HEK293 (cell line): ENCODE data around the gene PET100.

Source experiments
- CTCF ChIA-PET: fragments of 350-600 bp; formaldehyde crosslinking; extraction: SDS; loops from one replicate; lab custom pipeline; 2021; ENCODE audit warnings: antibody characterized with exemption; lab: Yijun Ruan, JAX
- POLR2A ChIA-PET: fragments of 300-600 bp; formaldehyde crosslinking; extraction: SDS; loops from one replicate; lab custom pipeline; 2020; ENCODE audit warnings: antibody characterized with exemption, inconsistent platforms; lab: Yijun Ruan, JAX
- H3K27ac ChIP-seq: fragments of 200-500 bp; sonication (Bioruptor generic); 2 replicates; pipeline ENCODE4 v1.5.1; 2014; ENCODE audit warnings: low read depth, low read length, control low read depth, inconsistent platforms; ENCODE audit errors: extremely low read depth
- H3K36me3 ChIP-seq, 2 experiments: fragments of 200-500 bp in 1 of 2; sonication (Bioruptor generic) in 1 of 2; 1 replicate in 1 of 2; 2 replicates in 1 of 2; pipeline ENCODE4 v1.5.1; 2014 to 2017; ENCODE audit warnings: inconsistent platforms in 2 of 2, low read length in 2 of 2; ENCODE audit not compliant: control insufficient read depth in 2 of 2, insufficient read depth in 1 of 2
- H3K4me1 ChIP-seq: fragments of 200-500 bp; sonication (Bioruptor generic); 2 replicates; pipeline ENCODE4 v1.5.1; 2014; ENCODE audit warnings: mild to moderate bottlenecking, low read length, inconsistent platforms; ENCODE audit not compliant: control insufficient read depth, insufficient read depth
- H3K4me3 ChIP-seq: 2 replicates; pipeline ENCODE4 v1.5.1; 2011; ENCODE audit warnings: low read depth, mild to moderate bottlenecking, control low read depth, low read length, moderate library complexity
- H3K9me3 ChIP-seq: fragments of 200-500 bp; sonication (Bioruptor generic); 2 replicates; pipeline ENCODE4 v1.5.1; 2014; ENCODE audit warnings: low read depth, low read length, inconsistent platforms; ENCODE audit not compliant: control insufficient read depth, insufficient read depth
- EGR2 ChIP-seq: fragments of 450-650 bp; formaldehyde crosslinking; IDR thresholded peaks from 2 replicates; pipeline ENCODE4 v1.5.1; 2016; ENCODE audit warnings: low read depth, missing biosample characterization, missing genetic modification characterization
- INSM2 ChIP-seq: fragments of 450-650 bp; formaldehyde crosslinking; IDR thresholded peaks from 2 replicates; pipeline ENCODE4 v1.5.1; 2016; ENCODE audit warnings: missing biosample characterization, missing genetic modification characterization
- MEIS1 ChIP-seq: sonication (generic); formaldehyde crosslinking; IDR thresholded peaks from 2 replicates; pipeline ENCODE4 v1.8.1; 2022; ENCODE audit warnings: missing genetic modification reagents, mild to moderate bottlenecking, borderline replicate concordance
- PBX3 ChIP-seq: sonication (generic); formaldehyde crosslinking; IDR thresholded peaks from 2 replicates; pipeline ENCODE4 v1.8.1; 2022; ENCODE audit warnings: mild to moderate bottlenecking, moderate library complexity, missing genetic modification reagents
- PRDM2 ChIP-seq: fragments of 450-650 bp; formaldehyde crosslinking; IDR thresholded peaks from 2 replicates; pipeline ENCODE4 v1.5.1; 2016; ENCODE audit warnings: missing biosample characterization, missing genetic modification characterization, borderline replicate concordance
- SCRT2 ChIP-seq: fragments of 450-650 bp; formaldehyde crosslinking; IDR thresholded peaks from 2 replicates; pipeline ENCODE4 v1.5.1; 2016; ENCODE audit warnings: missing biosample characterization, missing genetic modification characterization
- ZBTB11 ChIP-seq: fragments of 450-650 bp; formaldehyde crosslinking; conservative IDR thresholded peaks from 2 replicates; pipeline ENCODE4 v1.5.1; 2016; ENCODE audit warnings: low read depth, missing biosample characterization, missing genetic modification characterization
- ZFHX2 ChIP-seq: fragments of 450-650 bp; formaldehyde crosslinking; conservative IDR thresholded peaks from 2 replicates; pipeline ENCODE4 v1.5.1; 2016; ENCODE audit warnings: missing biosample characterization, missing genetic modification characterization
- ZNF169 ChIP-seq: fragments of 450-650 bp; formaldehyde crosslinking; IDR thresholded peaks from 2 replicates; pipeline ENCODE4 v1.5.1; 2016; ENCODE audit warnings: missing biosample characterization, missing genetic modification characterization
- ZNF223 ChIP-seq: fragments of 450-650 bp; formaldehyde crosslinking; IDR thresholded peaks from 2 replicates; pipeline ENCODE4 v1.5.1; 2016; ENCODE audit warnings: missing biosample characterization, missing genetic modification characterization
- ZNF24 ChIP-seq: fragments of 450-650 bp; formaldehyde crosslinking; IDR thresholded peaks from 2 replicates; pipeline ENCODE4 v1.5.1; 2016; ENCODE audit warnings: missing biosample characterization, missing genetic modification characterization
- ZNF366 ChIP-seq: fragments of 450-650 bp; formaldehyde crosslinking; conservative IDR thresholded peaks from 2 replicates; pipeline ENCODE4 v1.5.1; 2016; ENCODE audit warnings: missing biosample characterization, missing genetic modification characterization
- ZNF433 ChIP-seq: fragments of 450-650 bp; formaldehyde crosslinking; IDR thresholded peaks from 2 replicates; pipeline ENCODE4 v1.5.1; 2016; ENCODE audit warnings: missing biosample characterization, missing genetic modification characterization, low read depth
- ZNF549 ChIP-seq: fragments of 450-650 bp; IDR thresholded peaks from 2 replicates; pipeline ENCODE4 v1.5.1; 2018; ENCODE audit warnings: missing biosample characterization, missing genetic modification characterization, mild to moderate bottlenecking, inconsistent platforms, moderate library complexity
- ZNF658 ChIP-seq: fragments of 450-650 bp; formaldehyde crosslinking; IDR thresholded peaks from 2 replicates; pipeline ENCODE4; 2016; ENCODE audit warnings: missing biosample characterization, missing genetic modification characterization
- ZSCAN16 ChIP-seq: fragments of 450-650 bp; formaldehyde crosslinking; IDR thresholded peaks from 2 replicates; pipeline ENCODE4 v1.5.1; 2016; ENCODE audit warnings: missing biosample characterization, missing genetic modification characterization
- ZSCAN4 ChIP-seq: fragments of 450-650 bp; formaldehyde crosslinking; IDR thresholded peaks from 2 replicates; pipeline ENCODE4 v1.5.1; 2017; ENCODE audit warnings: missing biosample characterization, missing genetic modification characterization

Gene PET100

GRCh38 chr19:7676376-7676775 lies 46.8 kb downstream of the PET100 start (continued):
- TF ChIP-seq PBX3 (CRISPR knock-in tag) (no peak), SCRT2 (tag by site-specific recombination) (no peak), ZSCAN4 (tag by site-specific recombination) (no peak)

GRCh38 chr19:7676854-7677253 lies 47.3 kb downstream of the PET100 start, which contains the start of gene MCEMP1:
Gene MCEMP1, plus strand, starts transcription at chr19:7677090. Its CDS starts 31 bp downstream, at chr19:7677121.
- ChIA-PET CTCF (interaction anchor here (1.6 kb wide), 1 partner anchor 25 kb away, joined by 5 read pairs; no protein-coding TSS in a partner anchor), POLR2A (no interaction called here)
- H3K4me3 ChIP-seq: no peak within 1 kb of the TSS
- no peaks in the 10 kb centered on the region for H3K9me3 ChIP-seq
- H3K4me1 ChIP-seq: no peaks in the 10 kb centered on the region
- TF ChIP-seq INSM2 (tag by site-specific recombination): no peak
- TF ChIP-seq ZFHX2 (tag by site-specific recombination): peak; percentile 58
- no peak for TF ChIP-seq ZNF24 (tag by site-specific recombination)
- TF ChIP-seq ZBTB11 (tag by site-specific recombination): no peak
- TF ChIP-seq ZNF223 (tag by site-specific recombination): no peak
- no peak for TF ChIP-seq ZNF169 (tag by site-specific recombination)
- no peak for TF ChIP-seq ZSCAN16 (tag by site-specific recombination)
- TF ChIP-seq EGR2 (tag by site-specific recombination): peak; percentile 46; the same call in 1 of the 2 replicates
- H3K36me3 ChIP-seq: no peaks in the 10 kb centered on the region
- no peak within 1 kb of the TSS for H3K27ac ChIP-seq

GRCh38 chr19:7677669-7678311 lies 48.2 kb downstream of the PET100 start:
- POLR2A ChIA-PET: no interaction called here
- CTCF ChIA-PET: interaction anchor here (0.5 to 1.7 kb wide), 8 partner anchors 22 to 377 kb away, joined by 3 to 6 read pairs (median 3); no protein-coding TSS in a partner anchor
- Histone ChIP-seq H3K36me3 (peaks cover 0 to 9% of the 10 kb centered on the region in 2 experiments; a peak in 2 of 3 replicates), H3K4me1 (no peaks in the 10 kb centered on the region), H3K4me3 (no peak overlapping the region), H3K9me3 (no peaks in the 10 kb centered on the region), H3K27ac (no peak overlapping the region)
- no peak for TF ChIP-seq MEIS1
- no peak for TF ChIP-seq ZNF366 (tag by site-specific recombination)
- no peak for TF ChIP-seq ZNF549 (tag by site-specific recombination)
- no peak for TF ChIP-seq ZNF658 (tag by site-specific recombination)
- TF ChIP-seq ZNF433: no peak
- TF ChIP-seq PRDM2 (tag by site-specific recombination): no peak
